A673 (cell line): ENCODE measurements around the gene ARHGAP32. TPM values are rescaled to one million over a fixed set of nuclear protein-coding genes. Genes with fewer than 3 reads are reported as not detected.

ENCODE experiments used
- BruUV-seq: library from RNA; stranded (reverse); fragments of 400-500 nt; replicated peaks from 2 replicates; lab custom pipeline; 2021; lab: Mats Ljungman, UMichigan
- CTCF ChIA-PET: fragments of 300-600 bp; sonication (Branson Sonifier 250); formaldehyde crosslinking; loops from one replicate; lab custom pipeline; 2022; ENCODE audit warnings: antibody characterized with exemption; lab: Charles Lee
- POLR2A ChIA-PET: fragments of 300-600 bp; sonication (Branson Sonifier 250); formaldehyde crosslinking; loops from one replicate; lab custom pipeline; 2022; ENCODE audit warnings: antibody characterized with exemption; ENCODE audit not compliant: low non-redundant PET; lab: Charles Lee
- DNase-seq: peaks from one replicate; pipeline ENCODE4 v3.0.0-alpha.2; 2015; ENCODE audit warnings: low spot score
- H3K27ac ChIP-seq: fragments of 200-600 bp; sonication (generic); 2 replicates; pipeline ENCODE4 v1.5.1; 2016; ENCODE audit warnings: mixed run types, low read depth, mild to moderate bottlenecking, mixed read lengths, antibody characterized with exemption, low read length; ENCODE audit not compliant: poor library complexity, severe bottlenecking
- H3K27me3 ChIP-seq: fragments of 200-600 bp; sonication (generic); replicated peaks from 2 replicates; pipeline ENCODE4 v1.6.1; 2017; ENCODE audit warnings: mixed run types, low read depth, mild to moderate bottlenecking, mixed read lengths, antibody characterized with exemption, low read length; ENCODE audit not compliant: insufficient read depth, poor library complexity
- H3K36me3 ChIP-seq: fragments of 200-600 bp; sonication (generic); 2 replicates; pipeline ENCODE4 v1.6.1; 2016; ENCODE audit warnings: mixed run types, mild to moderate bottlenecking, mixed read lengths, antibody characterized with exemption, low read length; ENCODE audit not compliant: insufficient read depth, poor library complexity, severe bottlenecking
- H3K4me1 ChIP-seq: fragments of 200-600 bp; sonication (generic); 2 replicates; pipeline ENCODE4 v1.6.1; 2017; ENCODE audit warnings: mixed run types, mild to moderate bottlenecking, mixed read lengths, antibody characterized with exemption, low read length; ENCODE audit not compliant: insufficient read depth, poor library complexity, severe bottlenecking
- H3K4me3 ChIP-seq: fragments of 200-600 bp; sonication (generic); 2 replicates; pipeline ENCODE4 v1.5.1; 2016; ENCODE audit warnings: low read depth, mixed run types, mild to moderate bottlenecking, mixed read lengths, low read length; ENCODE audit not compliant: poor library complexity, severe bottlenecking
- H3K9me3 ChIP-seq: fragments of 200-600 bp; sonication (generic); 2 replicates; pipeline ENCODE4 v1.6.1; 2016; ENCODE audit warnings: mixed run types, low read depth, mild to moderate bottlenecking, mixed read lengths, antibody characterized with exemption, low read length; ENCODE audit not compliant: poor library complexity, severe bottlenecking
- CTCF ChIP-seq: fragments of 300-800, 200-600 bp; sonication (generic); conservative IDR thresholded peaks from 2 replicates; pipeline ENCODE4 v1.5.1; 2017; ENCODE audit warnings: low read depth, mild to moderate bottlenecking, antibody characterized with exemption, low read length, moderate library complexity, mixed read lengths
- EZH2 ChIP-seq: fragments of 200-600 bp; sonication (generic); IDR thresholded peaks from 2 replicates; pipeline ENCODE4 v1.6.1; 2017; ENCODE audit warnings: borderline replicate concordance, low read depth, mild to moderate bottlenecking, mixed read lengths, antibody characterized with exemption, low read length; ENCODE audit not compliant: poor library complexity, severe bottlenecking
- intact Hi-C: fragments of 100-400 bp; cut with micrococcal nuclease; formaldehyde crosslinking; loops from one replicate; pipeline ENCODE4 v1.10.0; 2022; ENCODE audit not compliant: unreplicated experiment
- total RNA-seq: library from RNA; stranded (reverse); gene quantifications from 2 replicates; pipeline ENCODE4 v1.2.3, GENCODE V29; 2021

The ARHGAP32 gene
- total RNA-seq, 1 experiment from 2014 or later = 42.8 TPM

GRCh38 chr11:128946648-128947047 lies 245.5 kb downstream of the ARHGAP32 start:
- Histone ChIP-seq H3K4me1 (no peaks in the 10 kb centered on the region), H3K27me3 (no peaks in the 10 kb centered on the region), H3K36me3 (no peaks in the 10 kb centered on the region), H3K9me3 (no peaks in the 10 kb centered on the region), H3K4me3 (no peak overlapping the region), H3K27ac (no peak overlapping the region)
- no peak for TF ChIP-seq EZH2
- TF ChIP-seq CTCF = no peak
- DNase-seq = no peak
- CTCF ChIA-PET = no interaction called here
- no TSS peak for BruUV-seq
- intact Hi-C loops = no loop called here
- POLR2A ChIA-PET = no interaction called here

GRCh38 chr11:128943428-128943976 lies 248.6 kb downstream of the ARHGAP32 start:
- H3K9me3 ChIP-seq = no peaks in the 10 kb centered on the region
- H3K4me3 ChIP-seq = no peak overlapping the region
- intact Hi-C loops = no loop called here
- peak; percentile 30 for DNase-seq
- H3K27ac ChIP-seq = no peak overlapping the region
- TF ChIP-seq CTCF (no peak), EZH2 (no peak)
- ChIA-PET CTCF (no interaction called here), POLR2A (no interaction called here)
- H3K27me3 ChIP-seq = no peaks in the 10 kb centered on the region
- no peaks in the 10 kb centered on the region for H3K4me1 ChIP-seq
- BruUV-seq = no TSS peak
- H3K36me3 ChIP-seq = no peaks in the 10 kb centered on the region

- no peak for DNase-seq
- no peaks in the 10 kb centered on the region for H3K4me1 ChIP-seq
- intact Hi-C loops = no loop called here
- no peak for TF ChIP-seq EZH2
- no peak for TF ChIP-seq CTCF
- no peaks in the 10 kb centered on the region for H3K27me3 ChIP-seq
- H3K9me3 ChIP-seq = no peaks in the 10 kb centered on the region
- no peaks in the 10 kb centered on the region for H3K36me3 ChIP-seq
- no peak within 1 kb of the TSS for H3K4me3 ChIP-seq
- no peak within 1 kb of the TSS for H3K27ac ChIP-seq
- CTCF ChIA-PET = interaction anchor here (1.0 kb wide), 1 partner anchor 13 kb away, joined by 16 read pairs; no protein-coding TSS in a partner anchor
- no TSS peak for BruUV-seq
- POLR2A ChIA-PET = no interaction called here
Measured at GRCh38 chr11:128942817-128943427, 249.2 kb downstream of the ARHGAP32 start, which contains the start of gene TP53AIP1. TP53AIP1 (minus strand) TSS chr11:128942871; CDS start chr11:128937818, 5,053 bp downstream.
